ENCODE data around the gene OOSP1. TPM values are rescaled to one million over a fixed set of nuclear protein-coding genes. Genes with fewer than 3 reads are reported as not detected.

Gene OOSP1, protein sequence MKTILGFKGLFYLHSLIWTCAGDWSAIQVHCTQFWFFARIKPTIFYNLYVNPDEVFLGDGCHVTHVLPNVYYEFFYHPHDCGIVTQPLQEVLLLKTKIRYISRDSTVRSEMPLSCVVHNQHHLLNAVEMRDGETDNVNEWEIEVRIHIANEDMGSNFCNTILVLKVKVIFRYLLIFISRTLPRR
- not detected for total RNA-seq

DNA sequence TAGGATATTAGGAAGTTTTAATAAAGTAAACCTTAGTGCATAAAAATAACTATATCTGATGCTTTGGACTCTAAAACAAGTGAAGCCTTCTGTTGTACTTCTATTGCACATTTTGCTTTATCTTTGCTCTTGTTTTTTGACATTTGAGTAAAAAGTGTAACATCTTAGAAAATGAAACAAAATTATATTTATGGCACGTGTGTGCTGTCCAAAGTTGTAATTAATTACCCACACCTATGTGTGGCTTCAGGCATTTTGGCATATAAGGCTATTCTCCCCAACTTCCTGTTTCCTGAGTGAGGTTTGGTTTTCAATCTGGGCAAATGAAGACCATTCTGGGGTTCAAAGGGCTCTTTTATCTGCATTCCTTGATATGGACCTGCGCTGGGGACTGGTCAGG is at the start of gene OOSP1:
Gene OOSP1, plus strand, starts transcription at position 301 of the 400 bp plus-strand sequence. Its CDS starts 23 bp downstream, at position 324.
- Histone ChIP-seq H3K27ac (no peak within 1 kb of the TSS), H3K4me1 (no peaks in the 10 kb centered on the region), H3K27me3 (no peaks in the 10 kb centered on the region), H3K4me3 (no peak within 1 kb of the TSS), H3K36me3 (no peaks in the 10 kb centered on the region), H3K9me3 (no peaks in the 10 kb centered on the region)
- intact Hi-C loops (cut with DNase I): no loop called here
- DNase-seq (ENCODE audit: extremely low spot score in 2 of 2): no peak
- TF ChIP-seq POLR2A (IDR thresholded peaks at IDR 0.05): no peak

DNA sequence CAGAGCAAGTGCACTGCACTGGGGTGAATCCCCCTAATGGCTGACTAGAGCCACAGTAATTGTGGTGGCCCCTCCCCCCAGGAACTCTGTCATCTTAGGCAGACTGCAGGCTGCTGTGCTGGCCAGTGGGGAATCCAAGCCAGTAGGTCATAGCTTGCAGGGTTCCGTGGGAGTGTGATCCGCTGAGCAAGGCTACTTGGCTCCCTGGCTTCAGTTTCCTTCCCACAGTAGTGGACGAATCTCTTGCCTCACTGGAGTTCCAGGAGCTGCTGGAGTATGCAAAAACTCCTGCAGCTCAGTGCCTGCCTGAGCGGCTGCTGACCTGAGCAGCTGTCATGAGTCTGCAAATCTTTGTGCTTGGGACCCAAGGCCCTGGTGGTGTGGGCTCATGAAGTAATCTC is 46.5 kb upstream of the OOSP1 start:
- intact Hi-C loops (cut with DNase I): no loop called here
- no peak overlapping the region for H3K4me3 ChIP-seq
- no peak for DNase-seq (ENCODE audit: extremely low spot score in 2 of 2)
- H3K4me1 ChIP-seq: no peaks in the 10 kb centered on the region
- no peaks in the 10 kb centered on the region for H3K36me3 ChIP-seq
- H3K9me3 ChIP-seq: no peaks in the 10 kb centered on the region
- H3K27me3 ChIP-seq: no peaks in the 10 kb centered on the region
- no peak overlapping the region for H3K27ac ChIP-seq
- TF ChIP-seq POLR2AphosphoS5 (IDR thresholded peaks at IDR 0.05; ENCODE audit: insufficient read depth in 1 of 2, low read depth in 1 of 2) (no peak), POLR2A (IDR thresholded peaks at IDR 0.05) (no peak)
- TF ChIP-seq, protein P1, sequence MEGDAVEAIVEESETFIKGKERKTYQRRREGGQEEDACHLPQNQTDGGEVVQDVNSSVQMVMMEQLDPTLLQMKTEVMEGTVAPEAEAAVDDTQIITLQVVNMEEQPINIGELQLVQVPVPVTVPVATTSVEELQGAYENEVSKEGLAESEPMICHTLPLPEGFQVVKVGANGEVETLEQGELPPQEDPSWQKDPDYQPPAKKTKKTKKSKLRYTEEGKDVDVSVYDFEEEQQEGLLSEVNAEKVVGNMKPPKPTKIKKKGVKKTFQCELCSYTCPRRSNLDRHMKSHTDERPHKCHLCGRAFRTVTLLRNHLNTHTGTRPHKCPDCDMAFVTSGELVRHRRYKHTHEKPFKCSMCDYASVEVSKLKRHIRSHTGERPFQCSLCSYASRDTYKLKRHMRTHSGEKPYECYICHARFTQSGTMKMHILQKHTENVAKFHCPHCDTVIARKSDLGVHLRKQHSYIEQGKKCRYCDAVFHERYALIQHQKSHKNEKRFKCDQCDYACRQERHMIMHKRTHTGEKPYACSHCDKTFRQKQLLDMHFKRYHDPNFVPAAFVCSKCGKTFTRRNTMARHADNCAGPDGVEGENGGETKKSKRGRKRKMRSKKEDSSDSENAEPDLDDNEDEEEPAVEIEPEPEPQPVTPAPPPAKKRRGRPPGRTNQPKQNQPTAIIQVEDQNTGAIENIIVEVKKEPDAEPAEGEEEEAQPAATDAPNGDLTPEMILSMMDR (IDR thresholded peaks at IDR 0.05): no peak

DNA sequence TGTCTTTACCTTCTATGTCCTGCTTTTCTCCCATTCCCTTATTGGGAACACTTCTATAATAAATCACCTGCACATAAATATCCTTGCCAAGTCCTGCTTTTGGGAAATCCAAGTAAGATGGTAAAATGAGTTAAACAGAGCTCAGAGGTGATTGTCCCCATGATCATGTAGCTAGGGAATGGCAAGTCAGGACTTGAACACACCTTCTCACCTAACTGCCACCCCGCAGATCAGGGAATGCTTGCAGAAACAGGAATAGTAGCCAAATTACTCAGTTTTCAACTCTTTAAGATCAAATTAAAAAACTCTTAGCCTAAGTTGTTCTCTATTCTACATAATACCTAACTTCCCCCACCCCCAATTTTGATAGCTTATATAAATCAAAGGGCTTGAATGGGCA is 43.6 kb upstream of the OOSP1 start:
- no peaks in the 10 kb centered on the region for H3K36me3 ChIP-seq
- no peak for TF ChIP-seq POLR2A (IDR thresholded peaks at IDR 0.05)
- TF ChIP-seq, protein P1 (IDR thresholded peaks at IDR 0.05): no peak
- TF ChIP-seq POLR2AphosphoS5 (IDR thresholded peaks at IDR 0.05; ENCODE audit: insufficient read depth in 1 of 2, low read depth in 1 of 2): no peak
- intact Hi-C loops (cut with DNase I): no loop called here
- H3K4me1 ChIP-seq: no peaks in the 10 kb centered on the region
- no peaks in the 10 kb centered on the region for H3K9me3 ChIP-seq
- H3K27ac ChIP-seq: no peak overlapping the region
- no peak for DNase-seq (ENCODE audit: extremely low spot score in 2 of 2)
- H3K27me3 ChIP-seq: no peaks in the 10 kb centered on the region
- no peak overlapping the region for H3K4me3 ChIP-seq

DNA sequence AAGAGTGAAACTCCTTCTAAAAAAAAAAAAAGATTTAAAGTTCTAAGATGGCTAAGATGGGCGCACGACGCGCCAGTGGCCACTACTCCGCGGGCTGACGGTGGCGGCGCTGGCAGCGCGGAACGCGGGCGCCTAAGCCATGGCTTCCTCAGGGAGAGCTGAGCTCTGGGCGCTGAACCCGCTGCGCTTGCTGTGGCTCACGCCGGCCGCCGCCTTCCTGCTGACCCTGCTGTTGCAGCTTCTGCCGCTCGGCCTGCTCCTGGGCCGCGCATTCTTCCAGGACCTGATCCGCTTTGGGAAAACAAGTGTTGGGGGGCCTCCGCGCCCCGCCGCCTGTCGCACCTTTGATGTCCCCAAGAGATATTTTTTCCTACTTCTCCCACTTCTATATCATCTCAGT is 40.2 kb upstream of the OOSP1 start:
- Histone ChIP-seq H3K4me1 (no peaks in the 10 kb centered on the region), H3K9me3 (no peaks in the 10 kb centered on the region), H3K27me3 (no peaks in the 10 kb centered on the region), H3K36me3 (no peaks in the 10 kb centered on the region), H3K4me3 (no peak overlapping the region), H3K27ac (no peak overlapping the region)
- intact Hi-C loops (cut with DNase I): no loop called here
- TF ChIP-seq, protein P1 (IDR thresholded peaks at IDR 0.05): no peak
- no peak for TF ChIP-seq POLR2AphosphoS5 (IDR thresholded peaks at IDR 0.05; ENCODE audit: insufficient read depth in 1 of 2, low read depth in 1 of 2)
- no peak for TF ChIP-seq POLR2A (IDR thresholded peaks at IDR 0.05)
- no peak for DNase-seq (ENCODE audit: extremely low spot score in 2 of 2)

DNA sequence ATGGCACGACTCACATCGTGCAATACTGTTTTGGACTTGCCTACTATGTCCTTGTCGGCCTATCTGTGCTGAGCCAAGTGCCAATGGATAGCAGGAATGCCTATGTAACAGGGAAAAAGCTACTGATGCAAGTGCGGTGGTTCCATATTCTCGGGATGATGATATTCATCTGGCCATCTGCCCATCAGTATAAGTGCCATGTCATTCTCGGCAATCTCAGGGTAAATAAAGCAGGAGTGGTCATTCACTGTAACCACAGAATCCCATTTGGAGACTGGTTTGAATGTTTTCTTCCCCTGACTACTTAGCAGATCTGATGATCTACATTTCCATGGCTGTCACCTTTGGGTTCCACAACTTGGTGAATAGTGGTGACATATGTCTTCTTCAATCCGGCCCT is 39.6 kb upstream of the OOSP1 start:
- Histone ChIP-seq H3K4me1 (no peaks in the 10 kb centered on the region), H3K4me3 (no peak overlapping the region), H3K9me3 (no peaks in the 10 kb centered on the region), H3K27me3 (no peaks in the 10 kb centered on the region), H3K27ac (no peak overlapping the region), H3K36me3 (no peaks in the 10 kb centered on the region)
- no peak for DNase-seq (ENCODE audit: extremely low spot score in 2 of 2)
- TF ChIP-seq POLR2A (IDR thresholded peaks at IDR 0.05): no peak
- TF ChIP-seq POLR2AphosphoS5 (IDR thresholded peaks at IDR 0.05; ENCODE audit: insufficient read depth in 1 of 2, low read depth in 1 of 2): no peak
- TF ChIP-seq, protein P1 (IDR thresholded peaks at IDR 0.05): no peak
- intact Hi-C loops (cut with DNase I): no loop called here

All from vagina (tissue), 2 donors.